B cell (primary cell): ENCODE data around the gene CALR3. TPM values are rescaled to one million over a fixed set of nuclear protein-coding genes. Genes with fewer than 3 reads are reported as not detected.
A peak's percentile ranks its signal among the peaks of the same experiment; 100 is the strongest.

Source experiments
- ATAC-seq: fragments of 200-7000 bp; cut with Tn5 transposase; one replicate; pipeline ENCODE4 v1.10.0; 2021; ENCODE audit warnings: low read depth, mild to moderate bottlenecking, moderate number of reproducible peaks, moderate library complexity
- CTCF ChIA-PET: fragments of 350-600 bp; sonication (Branson Sonifier 250); formaldehyde crosslinking; loops from one replicate; lab custom pipeline; 2021; ENCODE audit warnings: antibody characterized with exemption, inconsistent platforms; lab: Charles Lee
- POLR2A ChIA-PET: fragments of 350-600 bp; sonication (Branson Sonifier 250); formaldehyde crosslinking; loops from one replicate; lab custom pipeline; 2021; ENCODE audit warnings: antibody characterized with exemption; lab: Charles Lee
- DNase-seq: peaks from one replicate; pipeline ENCODE4 v3.0.0; 2013
- H2AFZ ChIP-seq: 2 replicates; pipeline ENCODE4 v1.6.1; 2012; ENCODE audit warnings: mild to moderate bottlenecking, low read depth, low read length; ENCODE audit not compliant: insufficient read depth, poor library complexity, severe bottlenecking
- H3K27ac ChIP-seq, 2 donors: 1 replicate in 1 of 2; 2 replicates in 1 of 2; pipeline ENCODE4 v1.5.1; 2012 to 2013; ENCODE audit warnings: low read length in 2 of 2, mild to moderate bottlenecking in 2 of 2, moderate library complexity in 1 of 2
- H3K27me3 ChIP-seq, 4 experiments: fragments of 200-600 bp in 1 of 4; sonication (generic) in 1 of 4; replicated peaks in 1 of 4; 1 replicate in 2 of 4; 2 replicates in 2 of 4; pipeline versions ENCODE4 v1.6.1 to v1.7.0; 2013 to 2016; ENCODE audit warnings: low read length in 3 of 4, mild to moderate bottlenecking in 2 of 4, mixed read lengths in 1 of 4, moderate library complexity in 1 of 4; ENCODE audit not compliant: insufficient read depth in 4 of 4, control insufficient read depth in 3 of 4; ENCODE audit errors: control extremely low read depth in 1 of 4
- H3K36me3 ChIP-seq, 2 experiments: replicated peaks in 1 of 2; 1 replicate in 1 of 2; 2 replicates in 1 of 2; pipeline versions ENCODE4 v1.6.1 to v1.7.1; 2013; ENCODE audit warnings: low read length in 1 of 2; ENCODE audit not compliant: insufficient read depth in 2 of 2, control insufficient read depth in 1 of 2; ENCODE audit errors: control extremely low read depth in 1 of 2, extremely low read depth in 1 of 2
- H3K4me1 ChIP-seq, 2 donors: fragments of 200-600 bp in 1 of 2; sonication (generic) in 1 of 2; 1 replicate in 1 of 2; 2 replicates in 1 of 2; pipeline versions ENCODE4 v1.5.1 to v1.6.1; 2013 to 2017; ENCODE audit warnings: low read length in 2 of 2; ENCODE audit not compliant: control insufficient read depth in 2 of 2, insufficient read depth in 2 of 2
- H3K4me2 ChIP-seq: replicated peaks from 2 replicates; pipeline ENCODE3; 2012; ENCODE audit warnings: mild to moderate bottlenecking, low read depth, low read length; ENCODE audit not compliant: poor library complexity, severe bottlenecking
- H3K4me3 ChIP-seq, 5 experiments: fragments of 200-600 bp in 1 of 5; sonication (generic) in 1 of 5; 1 replicate in 3 of 5; 2 replicates in 2 of 5; pipeline versions ENCODE4 v1.5.1 to v1.7.0; 2011 to 2016; ENCODE audit warnings: low read length in 4 of 5, mild to moderate bottlenecking in 4 of 5, low read depth in 2 of 5, control low read depth in 1 of 5, moderate library complexity in 1 of 5; ENCODE audit not compliant: insufficient read depth in 1 of 5; ENCODE audit errors: control extremely low read depth in 1 of 5, extremely low read depth in 1 of 5
- H3K79me2 ChIP-seq: fragments of 200-600 bp; sonication (generic); one replicate; pipeline ENCODE4 v1.6.0; 2016; ENCODE audit warnings: low read length; ENCODE audit not compliant: control insufficient read depth, insufficient read depth
- H3K9ac ChIP-seq: fragments of 200-600 bp; sonication (generic); 2 replicates; pipeline ENCODE4 v1.6.1; 2017; ENCODE audit warnings: mild to moderate bottlenecking, low read length, moderate library complexity
- H3K9me3 ChIP-seq, 3 donors: one replicate each; pipeline versions ENCODE4 v1.6.1 to v1.7.1; 2013; ENCODE audit warnings: low read length in 2 of 3; ENCODE audit not compliant: control insufficient read depth in 2 of 3, insufficient read depth in 1 of 3; ENCODE audit errors: control extremely low read depth in 1 of 3
- H4K20me1 ChIP-seq: 2 replicates; pipeline ENCODE4 v1.6.0; 2012; ENCODE audit warnings: mild to moderate bottlenecking, low read length; ENCODE audit not compliant: insufficient read depth, control insufficient read depth, poor library complexity, severe bottlenecking
- H3K27ac Mint-ChIP-seq: one replicate; pipeline ENCODE4 v1.8.0; 2021; ENCODE audit warnings: mixed read lengths
- H3K27me3 Mint-ChIP-seq: one replicate; pipeline ENCODE4 v1.8.0; 2021; ENCODE audit warnings: mixed read lengths
- H3K4me1 Mint-ChIP-seq: one replicate; pipeline ENCODE4 v1.8.0; 2021; ENCODE audit warnings: mixed read lengths
- H3K4me3 Mint-ChIP-seq: one replicate; pipeline ENCODE4 v1.8.0; 2021; ENCODE audit warnings: mixed read lengths
- H3K9me3 Mint-ChIP-seq: one replicate; pipeline ENCODE4 v1.8.0; 2022; ENCODE audit warnings: mixed read lengths; ENCODE audit not compliant: insufficient read depth
- CTCF ChIP-seq: fragments of 200-600 bp; IDR thresholded peaks from one replicate; pipeline ENCODE4 v1.8.0; 2022; ENCODE audit warnings: antibody characterized with exemption, mild to moderate bottlenecking
- EZH2 ChIP-seq: IDR thresholded peaks from 2 replicates; pipeline ENCODE4 v1.6.1; 2012; ENCODE audit warnings: borderline replicate concordance, low read depth, mild to moderate bottlenecking, moderate library complexity, low read length; ENCODE audit not compliant: insufficient read depth, poor library complexity, severe bottlenecking
- WGBS: methylation state at CpG from one replicate; pipeline ENCODE4 v1.1.5; 2013; ENCODE audit warnings: missing lambda C conversion rate; ENCODE audit not compliant: insufficient coverage; 5-methylcytosine and 5-hydroxymethylcytosine counted together
- intact Hi-C: fragments of 100-400 bp; cut with micrococcal nuclease; formaldehyde crosslinking; loops from one replicate; pipeline ENCODE4 v1.10.0; 2022
- polyA plus RNA-seq: library from polyadenylated mRNA; depleted of rRNA; stranded (reverse); fragments of >200 nt; gene quantifications from 2 replicates; pipeline ENCODE4 v1.2.3, GENCODE V29; 2012
- total RNA-seq, 2 donors: library from RNA; stranded (reverse); fragments of 120-200 nt in 1 of 2; gene quantifications; 1 replicate in 1 of 2; 2 replicates in 1 of 2; pipeline versions ENCODE4 v1.2.3 to v1.2.4, GENCODE V29; 2013 to 2022

Gene CALR3
- total and polyA plus RNA-seq, 2 donors (not counting 1 experiment from before 2014, with no cell fraction given): 0.44 TPM; not detected in 1

DNA sequence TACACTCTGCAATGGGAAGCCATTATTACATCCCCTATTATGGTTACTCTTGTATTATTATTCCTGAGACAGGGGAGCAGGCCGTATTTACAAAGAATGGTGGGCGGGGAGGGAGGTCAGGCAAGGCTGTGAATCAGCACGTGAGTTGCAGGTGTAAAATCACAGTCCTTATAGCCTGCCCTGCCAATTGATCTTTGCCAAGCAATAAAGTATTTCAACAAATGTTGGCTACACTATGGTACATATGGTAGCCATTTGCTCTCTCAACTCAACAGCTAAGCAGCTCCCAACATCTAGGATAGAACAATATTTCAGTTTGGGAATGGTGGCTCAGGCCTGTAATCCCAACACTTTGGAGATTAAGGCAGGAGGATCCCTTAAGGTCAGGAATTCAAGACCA is 36.3 kb downstream of the CALR3 start:
- DNase-seq (no peak), ATAC-seq (no peak)
- no peak overlapping the region for H3K4me3 ChIP-seq
- intact Hi-C loops: no loop called here
- CTCF ChIA-PET: interaction anchor here (1.1 kb wide), 1 partner anchor 16 kb away, joined by 3 read pairs; no protein-coding TSS in a partner anchor
- H3K27ac ChIP-seq: no peak overlapping the region
- Mint-ChIP-seq H3K4me3 (no peak overlapping the region), H3K9me3 (no peaks in the 10 kb centered on the region), H3K4me1 (peaks cover 76% of the 10 kb centered on the region), H3K27ac (no peak overlapping the region), H3K27me3 (no peaks in the 10 kb centered on the region)
- peaks cover 0 to 3% of the 10 kb centered on the region in 2 experiments for H3K36me3 ChIP-seq
- H3K27me3 ChIP-seq: no peaks in the 10 kb centered on the region
- no CpG with 5 or more reads among the region's 3 CpGs for WGBS
- H2AFZ ChIP-seq: no peak overlapping the region
- H3K4me1 ChIP-seq: peaks cover 41 to 45% of the 10 kb centered on the region in 2 donors
- POLR2A ChIA-PET: no interaction called here
- H3K4me2 ChIP-seq: no peak overlapping the region
- TF ChIP-seq EZH2 (no peak), CTCF (no peak)
- H3K79me2 ChIP-seq: peaks cover 98% of the 10 kb centered on the region
- H3K9ac ChIP-seq: no peak overlapping the region
- H4K20me1 ChIP-seq: peaks cover 94% of the 10 kb centered on the region
- no peaks in the 10 kb centered on the region for H3K9me3 ChIP-seq

DNA sequence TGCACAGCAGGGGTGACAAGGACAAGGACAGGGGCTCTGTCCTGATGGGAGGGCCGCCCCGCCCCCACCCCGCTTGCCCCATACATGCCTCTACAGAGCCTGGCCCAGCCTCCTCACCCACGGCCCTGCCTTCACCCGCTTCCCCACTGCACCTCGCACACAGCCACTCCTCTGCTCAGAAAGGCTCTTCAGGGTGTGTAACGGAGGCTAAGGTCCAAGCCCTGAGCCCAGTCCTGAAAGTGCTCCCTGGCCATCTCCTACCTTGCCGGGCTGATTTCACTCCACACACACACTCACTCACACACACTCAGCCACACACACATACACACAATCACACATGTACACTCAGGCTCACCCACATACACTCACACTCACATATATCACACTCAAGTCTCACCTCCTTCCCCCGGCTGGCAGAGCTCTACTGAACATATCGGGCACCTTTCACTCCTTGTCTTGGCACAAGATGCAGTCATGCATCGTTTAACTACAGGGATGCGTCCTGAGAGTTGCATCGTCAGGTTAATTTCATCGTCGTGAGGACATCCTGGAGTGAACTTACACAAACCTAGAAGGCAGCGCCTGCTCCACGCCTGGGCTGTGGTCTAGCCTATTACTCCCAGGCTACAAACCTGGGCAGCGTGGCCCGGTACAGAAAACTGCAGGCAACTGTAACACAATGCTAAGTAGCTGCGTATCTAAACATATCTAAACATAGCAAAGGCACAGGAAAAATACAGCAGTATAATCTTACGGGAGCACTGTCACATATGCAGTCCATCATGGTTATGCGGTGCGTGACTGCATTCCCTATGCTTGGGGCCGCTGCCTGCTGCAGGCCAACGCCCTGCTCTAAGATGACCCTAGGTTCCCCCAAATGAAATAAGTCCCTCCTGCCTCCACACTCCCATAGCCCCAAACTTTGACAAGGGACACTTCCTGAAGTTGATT is 37.3 kb downstream of the CALR3 start:
- peak overlapping the region; percentile 58 for H3K4me2 ChIP-seq
- no peak overlapping the region for H3K4me3 ChIP-seq
- no peak overlapping the region for H2AFZ ChIP-seq
- H3K4me1 Mint-ChIP-seq: peaks cover 76% of the 10 kb centered on the region
- H3K4me3 Mint-ChIP-seq: peak overlapping the region; percentile 76
- H3K27ac Mint-ChIP-seq: peak overlapping the region; percentile 38
- WGBS: 94% methylated on average over 25 of the region's 25 CpGs
- peaks cover 98% of the 10 kb centered on the region for H3K79me2 ChIP-seq
- no peak overlapping the region for H3K27ac ChIP-seq
- ATAC-seq (peak; percentile 12), DNase-seq (no peak)
- no peak overlapping the region for H3K9ac ChIP-seq
- H3K27me3 Mint-ChIP-seq: no peaks in the 10 kb centered on the region
- TF ChIP-seq CTCF (no peak), EZH2 (no peak)
- CTCF ChIA-PET: interaction anchor here (1.1 kb wide), 1 partner anchor 14 kb away, joined by 3 read pairs; no protein-coding TSS in a partner anchor
- H4K20me1 ChIP-seq: peaks cover 92% of the 10 kb centered on the region
- H3K9me3 ChIP-seq: no peaks in the 10 kb centered on the region
- intact Hi-C loops: no loop called here
- H3K4me1 ChIP-seq: peaks cover 41 to 45% of the 10 kb centered on the region in 2 donors
- peaks cover 0 to 3% of the 10 kb centered on the region in 2 experiments for H3K36me3 ChIP-seq
- no peaks in the 10 kb centered on the region for H3K27me3 ChIP-seq
- no peaks in the 10 kb centered on the region for H3K9me3 Mint-ChIP-seq
- POLR2A ChIA-PET: interaction anchor here (0.6 kb wide), 1 partner anchor 922 kb away, joined by 13 read pairs; no protein-coding TSS in a partner anchor
